Heart left ventricle (tissue), 16 donors: Measurements from ENCODE around the gene ATXN7L1. TPM values are rescaled to one million over a fixed set of nuclear protein-coding genes. Genes with fewer than 3 reads are reported as not detected.

ENCODE experiments used
- ATAC-seq, 4 donors: fragments of 200-7000 bp; cut with Tn5 transposase; one replicate each; pipeline ENCODE4 v1.9.1; 2020 to 2022; ENCODE audit warnings: moderate library complexity in 4 of 4, mild to moderate bottlenecking in 3 of 4, moderate number of reproducible peaks in 1 of 4
- DNase-seq, 5 donors: peaks; one replicate each; pipeline ENCODE4 v3.0.0-alpha.2; 2020
- H3K27ac ChIP-seq, 12 donors: fragments of 200-600 bp; sonication (generic) in 4 of 12; one replicate each; pipeline versions ENCODE4 v1.5.0 to v1.8.0; 2016 to 2022; ENCODE audit warnings: mild to moderate bottlenecking in 2 of 12
- H3K27me3 ChIP-seq, 9 donors: fragments of 200-600 bp; sonication (generic) in 2 of 9; one replicate each; pipeline versions ENCODE4 v1.5.1 to v1.8.0; 2016 to 2022; ENCODE audit warnings: mild to moderate bottlenecking in 3 of 9
- H3K36me3 ChIP-seq, 9 donors: fragments of 200-600 bp; sonication (generic) in 2 of 9; one replicate each; pipeline versions ENCODE4 v1.5.0 to v1.8.0; 2018 to 2022; ENCODE audit warnings: mild to moderate bottlenecking in 2 of 9
- H3K4me1 ChIP-seq, 12 donors: fragments of 200-600 bp; sonication (generic) in 4 of 12; one replicate each; pipeline versions ENCODE4 v1.5.0 to v1.8.0; 2016 to 2022; ENCODE audit warnings: mild to moderate bottlenecking in 3 of 12
- H3K4me3 ChIP-seq, 12 donors: fragments of 200-600 bp; sonication (generic) in 4 of 12; one replicate each; pipeline versions ENCODE4 v1.5.0 to v1.8.0; 2017 to 2022; ENCODE audit warnings: mild to moderate bottlenecking in 9 of 12, moderate library complexity in 4 of 12
- H3K9me3 ChIP-seq, 12 donors: fragments of 200-600 bp; sonication (generic) in 4 of 12; one replicate each; pipeline versions ENCODE4 v1.5.0 to v1.8.0; 2016 to 2022; ENCODE audit warnings: mild to moderate bottlenecking in 1 of 12
- POLR2A ChIP-seq, 2 donors: fragments of 450-650 bp; IDR thresholded peaks; one replicate each; pipeline ENCODE4 v1.6.1; 2017; ENCODE audit warnings: antibody characterized with exemption in 2 of 2, mild to moderate bottlenecking in 2 of 2, moderate library complexity in 2 of 2
- WGBS, 4 donors: extraction: QIAGEN DNeasy Blood & Tissue Kit in 2 of 4; methylation state at CpG; one replicate each; pipeline versions ENCODE4 v1.1.5 to v1.1.7; 2013 to 2018; 5-methylcytosine and 5-hydroxymethylcytosine counted together
- intact Hi-C, 10 donors: fragments of 100-400 bp; cut with DNase I; formaldehyde crosslinking; loops; one replicate each; pipeline versions ENCODE4 v1.11.1 to v1.14.2; 2022
- polyA plus RNA-seq, 2 donors: library from polyadenylated mRNA; stranded (reverse); fragments of 200-250 nt; gene quantifications; one replicate each; pipeline ENCODE4 v1.2.3, GENCODE V29; 2013
- total RNA-seq, 9 donors: library from RNA; depleted of rRNA in 2 of 9; stranded (reverse); fragments of >200 nt in 2 of 9; fragmentation: NEBNext Ultra II Directional in 3 of 9; extraction: Animal tissue kit (Norgen Biotek cat#: 25700) in 3 of 9; gene quantifications; one replicate each; pipeline versions ENCODE4 v1.1.0 to v1.2.4, GENCODE V29; 2016 to 2023
- TF ChIP-seq, protein P1 (sequence below), 12 donors: fragments of 200-600 bp; sonication (generic) in 4 of 12; IDR thresholded peaks; one replicate each; pipeline versions ENCODE4 v1.5.0 to v1.8.0; 2018 to 2022; ENCODE audit warnings: antibody characterized with exemption in 12 of 12, mild to moderate bottlenecking in 5 of 12
- donor health status: ischemic (EF 13 %, LVEDD 7.1; RV severe dilation, severe dysfunction).
- donor health status: healthy with polysubstance abuse.
- donor health status: DM: no; HTN: yes; CAD: no.
- donor health status: DM: no; HTN: no; CAD: no.
- donor health status: ischemic (EF 25% LVEDD 6.9; RV normal size, moderate dysfunction).
- donor health status: ischemic (EF 25% LVEDD 5.7; RV mildly dilated, moderate dysfunction).
- donor health status: healthy.
- donor health status: DM: yes; HTN: yes; CAD: no.
- donor health status: ischemic (EF 35%, LVEDD 5.7; RV mildly dilated, moderate dysfunction).
- donor health status: nonischemic (EF 11% LVEDD 7.7; RV severe dilation, severe dysfunction).
- donor health status: DM: yes; HTN: yes; CAD: no.
- donor health status: PGD.
- donor health status: ischemic (EF 29% LVEDD 5.4; RV normal size, mild dysfunction).
- donor health status: nonischemic (EF 23%, LVEDD 6.1; RV moderate dilation, normal function).

The ATXN7L1 gene
- total and polyA plus RNA-seq, 11 donors, result 2.0 to 10.6 (median 3.6) TPM

DNA sequence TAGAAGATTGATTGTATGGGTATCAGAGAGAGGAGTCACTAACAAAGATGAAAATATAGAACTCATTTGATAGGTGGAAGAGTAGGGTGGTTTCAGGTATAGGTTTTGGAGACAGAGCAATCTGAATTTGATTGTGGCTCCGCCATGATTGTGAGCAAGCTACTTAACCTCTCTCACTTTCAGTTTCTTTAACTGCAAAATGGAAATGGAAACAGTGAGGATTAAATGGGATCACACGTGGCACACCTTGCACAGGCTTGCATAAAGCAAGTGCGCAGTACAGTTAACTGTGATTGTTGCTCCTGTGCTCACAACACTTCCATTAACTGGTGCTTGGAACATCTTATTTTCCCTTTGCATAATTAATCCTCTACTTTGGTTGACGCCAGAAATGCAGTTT is 54.9 kb downstream of the ATXN7L1 start:
- Histone ChIP-seq H3K9me3 (no peaks in the 10 kb centered on the region), H3K27ac (no peak overlapping the region), H3K4me3 (no peak overlapping the region), H3K27me3 (no peaks in the 10 kb centered on the region), H3K4me1 (peaks cover 0 to 13% (median 0%) of the 10 kb centered on the region in 12 donors), H3K36me3 (no peaks in the 10 kb centered on the region)
- 95 to 99% (median 96%) methylated on average over 4 of the region's 4 CpGs for WGBS, 4 donors
- TF ChIP-seq POLR2A (IDR thresholded peaks at IDR 0.05), result no peak
- TF ChIP-seq, protein P1, sequence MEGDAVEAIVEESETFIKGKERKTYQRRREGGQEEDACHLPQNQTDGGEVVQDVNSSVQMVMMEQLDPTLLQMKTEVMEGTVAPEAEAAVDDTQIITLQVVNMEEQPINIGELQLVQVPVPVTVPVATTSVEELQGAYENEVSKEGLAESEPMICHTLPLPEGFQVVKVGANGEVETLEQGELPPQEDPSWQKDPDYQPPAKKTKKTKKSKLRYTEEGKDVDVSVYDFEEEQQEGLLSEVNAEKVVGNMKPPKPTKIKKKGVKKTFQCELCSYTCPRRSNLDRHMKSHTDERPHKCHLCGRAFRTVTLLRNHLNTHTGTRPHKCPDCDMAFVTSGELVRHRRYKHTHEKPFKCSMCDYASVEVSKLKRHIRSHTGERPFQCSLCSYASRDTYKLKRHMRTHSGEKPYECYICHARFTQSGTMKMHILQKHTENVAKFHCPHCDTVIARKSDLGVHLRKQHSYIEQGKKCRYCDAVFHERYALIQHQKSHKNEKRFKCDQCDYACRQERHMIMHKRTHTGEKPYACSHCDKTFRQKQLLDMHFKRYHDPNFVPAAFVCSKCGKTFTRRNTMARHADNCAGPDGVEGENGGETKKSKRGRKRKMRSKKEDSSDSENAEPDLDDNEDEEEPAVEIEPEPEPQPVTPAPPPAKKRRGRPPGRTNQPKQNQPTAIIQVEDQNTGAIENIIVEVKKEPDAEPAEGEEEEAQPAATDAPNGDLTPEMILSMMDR (IDR thresholded peaks at IDR 0.05), result no peak
- no peak for ATAC-seq
- DNase-seq, result no peak
- intact Hi-C loops, result loop anchor here in 1 of 10 donors (10.0 kb wide), 1 partner anchor 47 kb away; no protein-coding TSS in a partner anchor

DNA sequence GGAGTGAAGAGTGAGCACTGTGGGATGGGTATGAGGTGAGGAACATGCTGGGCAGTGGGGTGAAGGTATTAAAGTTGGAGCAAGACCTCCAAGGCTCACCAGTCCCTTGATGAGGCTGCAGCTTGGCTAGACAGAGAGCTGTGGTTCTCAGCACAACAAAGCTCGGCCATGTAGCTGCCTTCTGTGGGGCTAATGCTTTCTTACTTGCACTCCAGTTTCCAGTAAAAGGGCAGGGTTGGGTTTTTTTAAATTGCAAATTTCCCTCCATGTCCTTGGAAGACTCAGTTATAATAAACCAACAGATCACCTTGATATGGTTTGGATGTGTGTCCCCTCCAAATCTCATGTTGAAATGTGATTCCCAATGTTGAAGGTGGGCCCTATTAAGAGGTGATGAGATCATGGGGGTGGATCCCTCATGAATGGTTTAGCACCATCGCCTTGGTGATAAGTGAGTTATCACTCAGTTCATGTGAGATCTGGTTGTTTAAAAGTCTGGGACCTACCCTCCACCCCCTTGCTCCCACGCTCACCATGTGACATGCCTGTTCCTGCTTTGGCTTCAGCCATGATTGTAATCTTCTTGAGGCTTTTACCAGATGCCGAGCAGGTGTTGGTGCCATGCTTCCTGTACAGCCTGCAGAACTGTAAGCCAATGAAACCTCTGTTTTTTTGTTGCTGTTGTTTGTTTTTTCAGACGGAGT is 55.9 kb downstream of the ATXN7L1 start:
- WGBS, 4 donors, result 89 to 92% (median 90%) methylated on average over 5 of the region's 5 CpGs

DNA sequence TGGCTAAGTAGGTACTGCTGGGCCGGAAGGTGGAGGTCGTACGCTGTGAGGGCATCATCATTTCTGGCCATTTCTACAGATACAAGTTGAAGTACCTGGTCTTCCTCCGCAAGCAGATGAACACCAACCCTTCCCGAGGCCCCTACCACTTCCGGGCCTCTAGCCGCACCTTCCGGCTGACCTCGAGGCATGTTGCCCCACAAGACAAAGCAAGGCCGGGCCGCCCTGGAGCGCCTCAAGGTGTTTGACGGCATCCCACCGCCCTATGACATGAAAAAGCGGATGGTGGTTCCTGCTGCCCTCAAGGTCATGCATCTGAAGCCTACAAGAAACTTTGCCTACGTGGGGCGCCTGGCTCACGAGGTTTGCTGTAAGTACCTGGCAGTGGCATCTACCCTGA is 56.8 kb downstream of the ATXN7L1 start:
- H3K27ac ChIP-seq, result no peak overlapping the region
- ATAC-seq (no peak), DNase-seq (no peak)
- H3K27me3 ChIP-seq, result no peaks in the 10 kb centered on the region
- TF ChIP-seq, protein P1 (IDR thresholded peaks at IDR 0.05), result no peak
- no peak for TF ChIP-seq POLR2A (IDR thresholded peaks at IDR 0.05)
- H3K9me3 ChIP-seq, result no peaks in the 10 kb centered on the region
- 96 to 98% (median 97%) methylated on average over 18 of the region's 18 CpGs for WGBS, 4 donors
- no peaks in the 10 kb centered on the region for H3K36me3 ChIP-seq
- no peak overlapping the region for H3K4me3 ChIP-seq
- H3K4me1 ChIP-seq, result peaks cover 0 to 16% (median 2%) of the 10 kb centered on the region in 12 donors
- intact Hi-C loops, result no loop called here

More for the DNA sequence above, 55.9 kb downstream of the ATXN7L1 start:
- intact Hi-C loops, result loop anchor here in 1 of 10 donors (10.0 kb wide), 1 partner anchor 46 kb away; no protein-coding TSS in a partner anchor
- no peaks in the 10 kb centered on the region for H3K27me3 ChIP-seq
- TF ChIP-seq, protein P1 (IDR thresholded peaks at IDR 0.05), result no peak
- TF ChIP-seq POLR2A (IDR thresholded peaks at IDR 0.05), result no peak
- no peak overlapping the region for H3K27ac ChIP-seq
- no peak overlapping the region for H3K4me3 ChIP-seq
- DNase-seq, result no peak
- ATAC-seq, result no peak
- H3K4me1 ChIP-seq, result peaks cover 0 to 13% (median 2%) of the 10 kb centered on the region in 12 donors
- H3K9me3 ChIP-seq, result no peaks in the 10 kb centered on the region
- H3K36me3 ChIP-seq, result no peaks in the 10 kb centered on the region

DNA sequence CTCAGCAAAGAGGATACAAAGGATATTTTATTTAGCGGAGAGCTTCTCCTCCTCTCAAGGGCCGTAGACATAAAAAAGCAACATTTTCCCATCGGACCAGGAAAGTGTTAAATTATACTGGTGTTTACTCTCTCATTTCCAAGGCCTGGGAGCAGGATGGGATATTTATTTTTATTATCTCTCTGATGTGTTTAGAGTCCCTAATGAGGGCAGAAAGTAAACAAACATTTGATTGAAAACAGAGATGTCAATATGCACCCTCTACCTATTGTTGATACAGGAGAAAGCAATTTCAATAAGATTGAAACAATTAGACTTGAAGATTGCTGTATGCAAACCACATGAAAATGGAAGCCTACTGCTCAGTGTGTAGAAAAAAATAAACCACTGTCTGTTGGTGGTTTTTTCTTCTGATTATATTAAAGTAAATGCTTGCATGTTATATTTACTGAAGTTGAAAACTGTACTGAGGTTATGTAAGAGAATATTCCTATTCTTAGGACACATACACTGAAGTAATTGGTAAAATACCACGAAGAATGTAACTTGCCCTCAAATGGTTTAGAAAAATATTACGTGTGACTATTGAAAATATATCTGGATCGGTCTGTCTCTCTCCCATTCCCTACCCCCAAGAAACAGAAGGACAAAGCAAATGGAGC is 59.3 kb downstream of the ATXN7L1 start:
- WGBS, 4 donors, result 90 to 92% (median 91%) methylated on average over 6 of the region's 6 CpGs
- DNase-seq (no peak), ATAC-seq (no peak)
- H3K27me3 ChIP-seq, result no peaks in the 10 kb centered on the region
- TF ChIP-seq POLR2A (IDR thresholded peaks at IDR 0.05), result no peak
- TF ChIP-seq, protein P1 (IDR thresholded peaks at IDR 0.05), result no peak
- peaks cover 0 to 19% (median 0%) of the 10 kb centered on the region in 12 donors for H3K4me1 ChIP-seq
- no peak overlapping the region for H3K4me3 ChIP-seq
- no peak overlapping the region for H3K27ac ChIP-seq
- intact Hi-C loops, result no loop called here
- no peaks in the 10 kb centered on the region for H3K36me3 ChIP-seq
- no peaks in the 10 kb centered on the region for H3K9me3 ChIP-seq
